ENCODE data around the gene ADAM12.

Gene ADAM12

GRCh38 chr10:126129026-126129425 lies 259.3 kb downstream of the ADAM12 start (continued):
- TF ChIP-seq ZIC2 (tag by site-specific recombination; IDR thresholded peaks at IDR 0.05) (no peak), SP3 (tag by site-specific recombination; IDR thresholded peaks at IDR 0.05) (no peak), SP2 (tag by site-specific recombination; IDR thresholded peaks at IDR 0.05) (no peak), ZSCAN23 (tag by site-specific recombination; IDR thresholded peaks at IDR 0.05) (no peak), ZNF394 (tag by site-specific recombination; IDR thresholded peaks at IDR 0.05; ENCODE audit: borderline replicate concordance) (no peak), ZNF555 (tag by site-specific recombination; conservative IDR thresholded peaks at IDR 0.05) (no peak), ZNF664 (tag by site-specific recombination; IDR thresholded peaks at IDR 0.05) (no peak), SCRT1 (tag by site-specific recombination; IDR thresholded peaks at IDR 0.05; ENCODE audit: borderline replicate concordance) (no peak), ZNF560 (tag by site-specific recombination; IDR thresholded peaks at IDR 0.05; ENCODE audit: borderline replicate concordance) (no peak)
- TF ChIP-seq, protein P1, sequence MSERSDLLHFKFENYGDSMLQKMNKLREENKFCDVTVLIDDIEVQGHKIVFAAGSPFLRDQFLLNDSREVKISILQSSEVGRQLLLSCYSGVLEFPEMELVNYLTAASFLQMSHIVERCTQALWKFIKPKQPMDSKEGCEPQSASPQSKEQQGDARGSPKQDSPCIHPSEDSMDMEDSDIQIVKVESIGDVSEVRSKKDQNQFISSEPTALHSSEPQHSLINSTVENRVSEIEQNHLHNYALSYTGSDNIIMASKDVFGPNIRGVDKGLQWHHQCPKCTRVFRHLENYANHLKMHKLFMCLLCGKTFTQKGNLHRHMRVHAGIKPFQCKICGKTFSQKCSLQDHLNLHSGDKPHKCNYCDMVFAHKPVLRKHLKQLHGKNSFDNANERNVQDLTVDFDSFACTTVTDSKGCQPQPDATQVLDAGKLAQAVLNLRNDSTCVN (tag by site-specific recombination; optimal IDR thresholded peaks at IDR 0.05), result no peak

DNA sequence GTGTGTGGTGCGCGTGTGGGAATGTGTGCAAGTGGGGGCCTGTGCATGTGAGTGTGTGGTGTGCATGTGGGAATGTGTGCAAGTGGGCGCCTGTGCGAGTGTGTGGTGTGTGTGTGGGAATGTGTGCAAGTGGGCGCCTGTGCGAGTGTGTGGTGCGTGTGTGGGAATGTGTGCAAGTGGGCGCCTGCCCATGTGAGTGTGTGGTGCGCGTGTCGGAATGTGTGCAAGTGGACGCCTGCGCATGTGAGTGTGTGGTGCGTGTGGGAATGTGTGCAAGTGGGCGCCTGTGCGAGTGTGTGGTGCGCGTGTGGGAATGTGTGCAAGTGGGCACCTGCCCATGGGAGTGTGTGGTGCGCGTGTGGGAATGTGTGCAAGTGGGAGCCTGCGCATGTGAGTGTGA lies 259.7 kb downstream of the ADAM12 start:
- POLR2A ChIA-PET, result no interaction called here
- CTCF ChIA-PET, result no interaction called here
- Histone ChIP-seq H3K4me3 (ENCODE audit: low read depth, low read length) (no peak overlapping the region), H3K9me3 (ENCODE audit: control insufficient read depth, insufficient read depth, low read depth, low read length) (no peaks in the 10 kb centered on the region), H3K36me3 (ENCODE audit: control insufficient read depth in 2 of 2, insufficient read depth in 1 of 2, low read length in 2 of 2) (no peaks in the 10 kb centered on the region), H3K27ac (ENCODE audit: extremely low read depth, low read depth, low read length) (no peak overlapping the region), H3K4me1 (ENCODE audit: control insufficient read depth, insufficient read depth, low read length) (no peaks in the 10 kb centered on the region)
- TF ChIP-seq ZNF404 (tag by site-specific recombination; IDR thresholded peaks at IDR 0.05) (no peak), EGR2 (tag by site-specific recombination; IDR thresholded peaks at IDR 0.05; ENCODE audit: low read depth) (0 out of 2 replicates have a peak, but pooled peaks have one; percentile 8), ZFHX2 (tag by site-specific recombination; conservative IDR thresholded peaks at IDR 0.05) (0 out of 2 replicates have a peak, but pooled peaks have one; percentile 22)

DNA sequence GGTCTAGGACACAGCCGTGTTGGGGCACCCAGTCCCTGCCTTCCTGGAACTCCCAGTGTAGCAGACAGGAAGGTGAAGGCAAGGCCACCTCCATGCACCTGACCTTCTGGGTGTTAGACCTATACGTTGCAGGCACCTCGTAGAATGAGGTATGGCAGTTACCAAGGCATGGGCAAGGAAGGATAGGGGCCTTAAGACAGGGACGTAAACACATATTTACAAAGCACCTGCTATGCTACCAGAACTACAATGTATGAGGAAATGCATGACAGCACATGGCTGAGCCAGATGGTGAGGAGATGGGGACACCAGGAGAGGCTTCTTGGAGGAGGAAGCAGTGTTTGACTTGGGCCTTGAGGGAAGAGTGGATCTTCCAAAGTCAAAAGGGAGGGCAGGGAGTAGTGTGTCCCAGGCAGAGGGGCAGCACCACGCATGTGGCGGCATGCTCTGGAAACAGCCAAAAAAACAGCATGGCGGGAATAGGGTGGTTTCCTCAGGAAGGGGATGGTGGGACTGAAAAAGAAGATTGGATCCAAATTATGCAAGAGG lies 260.7 kb downstream of the ADAM12 start:
- CTCF ChIA-PET, result no interaction called here
- Histone ChIP-seq H3K4me3 (ENCODE audit: low read depth, low read length) (no peak overlapping the region), H3K9me3 (ENCODE audit: control insufficient read depth, insufficient read depth, low read depth, low read length) (no peaks in the 10 kb centered on the region), H3K4me1 (ENCODE audit: control insufficient read depth, insufficient read depth, low read length) (no peaks in the 10 kb centered on the region), H3K36me3 (ENCODE audit: control insufficient read depth in 2 of 2, insufficient read depth in 1 of 2, low read length in 2 of 2) (no peaks in the 10 kb centered on the region), H3K27ac (ENCODE audit: extremely low read depth, low read depth, low read length) (no peak overlapping the region)
- POLR2A ChIA-PET, result no interaction called here
- TF ChIP-seq ZNF626 (tag by site-specific recombination; IDR thresholded peaks at IDR 0.05) (no peak), KLF10 (tag by site-specific recombination; IDR thresholded peaks at IDR 0.05) (no peak), ZNF221 (tag by site-specific recombination; IDR thresholded peaks at IDR 0.05; ENCODE audit: borderline replicate concordance) (no peak), ZSCAN30 (tag by site-specific recombination; IDR thresholded peaks at IDR 0.05) (no peak), ZFP37 (tag by site-specific recombination; IDR thresholded peaks at IDR 0.05) (no peak), ZNF513 (tag by site-specific recombination; IDR thresholded peaks at IDR 0.05) (no peak), ZNF510 (tag by site-specific recombination; IDR thresholded peaks at IDR 0.05; ENCODE audit: insufficient replicate concordance) (no peak), YY2 (tag by site-specific recombination; IDR thresholded peaks at IDR 0.05) (no peak), INSM2 (tag by site-specific recombination; IDR thresholded peaks at IDR 0.05) (no peak), ZNF664 (tag by site-specific recombination; IDR thresholded peaks at IDR 0.05) (no peak), GLI2 (tag by site-specific recombination; IDR thresholded peaks at IDR 0.05; ENCODE audit: borderline replicate concordance, low read depth) (no peak), ZBTB1 (tag by site-specific recombination; IDR thresholded peaks at IDR 0.05) (no peak)
- TF ChIP-seq, protein P2, sequence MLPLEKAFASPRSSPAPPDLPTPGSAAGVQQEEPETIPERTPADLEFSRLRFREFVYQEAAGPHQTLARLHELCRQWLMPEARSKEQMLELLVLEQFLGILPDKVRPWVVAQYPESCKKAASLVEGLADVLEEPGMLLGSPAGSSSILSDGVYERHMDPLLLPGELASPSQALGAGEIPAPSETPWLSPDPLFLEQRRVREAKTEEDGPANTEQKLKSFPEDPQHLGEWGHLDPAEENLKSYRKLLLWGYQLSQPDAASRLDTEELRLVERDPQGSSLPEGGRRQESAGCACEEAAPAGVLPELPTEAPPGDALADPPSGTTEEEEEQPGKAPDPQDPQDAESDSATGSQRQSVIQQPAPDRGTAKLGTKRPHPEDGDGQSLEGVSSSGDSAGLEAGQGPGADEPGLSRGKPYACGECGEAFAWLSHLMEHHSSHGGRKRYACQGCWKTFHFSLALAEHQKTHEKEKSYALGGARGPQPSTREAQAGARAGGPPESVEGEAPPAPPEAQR (tag by site-specific recombination; IDR thresholded peaks at IDR 0.05), result no peak
- TF ChIP-seq, protein P3, sequence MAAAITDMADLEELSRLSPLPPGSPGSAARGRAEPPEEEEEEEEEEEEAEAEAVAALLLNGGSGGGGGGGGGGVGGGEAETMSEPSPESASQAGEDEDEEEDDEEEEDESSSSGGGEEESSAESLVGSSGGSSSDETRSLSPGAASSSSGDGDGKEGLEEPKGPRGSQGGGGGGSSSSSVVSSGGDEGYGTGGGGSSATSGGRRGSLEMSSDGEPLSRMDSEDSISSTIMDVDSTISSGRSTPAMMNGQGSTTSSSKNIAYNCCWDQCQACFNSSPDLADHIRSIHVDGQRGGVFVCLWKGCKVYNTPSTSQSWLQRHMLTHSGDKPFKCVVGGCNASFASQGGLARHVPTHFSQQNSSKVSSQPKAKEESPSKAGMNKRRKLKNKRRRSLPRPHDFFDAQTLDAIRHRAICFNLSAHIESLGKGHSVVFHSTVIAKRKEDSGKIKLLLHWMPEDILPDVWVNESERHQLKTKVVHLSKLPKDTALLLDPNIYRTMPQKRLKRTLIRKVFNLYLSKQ (tag by site-specific recombination; IDR thresholded peaks at IDR 0.05; ENCODE audit: borderline replicate concordance), result no peak
- TF ChIP-seq, protein P4, sequence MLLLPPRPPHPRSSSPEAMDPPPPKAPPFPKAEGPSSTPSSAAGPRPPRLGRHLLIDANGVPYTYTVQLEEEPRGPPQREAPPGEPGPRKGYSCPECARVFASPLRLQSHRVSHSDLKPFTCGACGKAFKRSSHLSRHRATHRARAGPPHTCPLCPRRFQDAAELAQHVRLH (tag by site-specific recombination; IDR thresholded peaks at IDR 0.05), result no peak
